NCI-H2196 treated with DMSO at 0.1 percent for 48 hours (cell line): ENCODE measurements around the gene PIGH.
"Not testable (repeated sequence)": the region's sequence is repeated elsewhere in the genome, so short reads cannot be mapped to it uniquely, and the experiment has no call there.

Source experiments
- DNase-seq: peaks from one replicate; lab custom pipeline; 2025; ENCODE audit not compliant: unreplicated experiment; lab: John Stamatoyannopoulos, UW

Gene PIGH

GRCh38 chr14:67599698-67600561, at the start of gene PIGH:
Gene PIGH, minus strand, starts transcription at chr14:67600268. Its CDS starts 65 bp downstream, at chr14:67600203.
- DNase-seq, result peak; percentile 71

GRCh38 chr14:67646131-67646530, 46.1 kb upstream of the PIGH start:
- DNase-seq, result no peak

GRCh38 chr14:67645414-67645813, 45.3 kb upstream of the PIGH start:
- no peak for DNase-seq

GRCh38 chr14:67644428-67644827, 44.4 kb upstream of the PIGH start:
- no peak for DNase-seq

- DNase-seq, result no peak
These were observed 43.6 kb upstream of the PIGH start for GRCh38 chr14:67643713-67644112.

- no peak for DNase-seq
These were observed 42.1 kb upstream of the PIGH start for GRCh38 chr14:67641902-67642749.

- no peak for DNase-seq
These were observed 41.4 kb upstream of the PIGH start for GRCh38 chr14:67641480-67641879.

- no peak for DNase-seq
These were observed 38.6 kb upstream of the PIGH start for GRCh38 chr14:67638642-67639041.

- DNase-seq, result peak; percentile 37
These were observed 36.4 kb upstream of the PIGH start for GRCh38 chr14:67636361-67636919.

GRCh38 chr14:67633451-67634147, 33.5 kb upstream of the PIGH start:
- DNase-seq, result no peak

- DNase-seq, result no peak
These were observed 30.9 kb upstream of the PIGH start for GRCh38 chr14:67630938-67631337.

GRCh38 chr14:67630186-67630585, 30.1 kb upstream of the PIGH start:
- no peak for DNase-seq

GRCh38 chr14:67627519-67627918, 27.5 kb upstream of the PIGH start:
- no peak for DNase-seq

GRCh38 chr14:67626131-67626530, 26.1 kb upstream of the PIGH start:
- not testable (repeated sequence) for DNase-seq

GRCh38 chr14:67623114-67623513, 23.0 kb upstream of the PIGH start:
- peak; percentile 53 for DNase-seq

- DNase-seq, result peak; percentile 53
These were observed 22.6 kb upstream of the PIGH start for GRCh38 chr14:67622675-67623074.

GRCh38 chr14:67620217-67620785, 20.2 kb upstream of the PIGH start:
- no peak for DNase-seq

- peak; percentile 99 for DNase-seq
These were observed 19.6 kb upstream of the PIGH start, which contains the start of gene ARG2 for GRCh38 chr14:67619446-67620216. Gene ARG2, plus strand, starts transcription at chr14:67619920. Its CDS starts 58 bp downstream, at chr14:67619978.

GRCh38 chr14:67618617-67619063, 18.6 kb upstream of the PIGH start:
- DNase-seq, result peak; percentile 35

GRCh38 chr14:67610491-67610890, 10.4 kb upstream of the PIGH start:
- no peak for DNase-seq
